Esophagus squamous epithelium (tissue), 4 donors: ENCODE results near the gene TFF2.

Experiments
- POLR2A ChIP-seq, 4 donors: fragments of 450-650 bp; IDR thresholded peaks; one replicate each; pipeline ENCODE4 v1.6.1; 2017; ENCODE audit warnings: antibody characterized with exemption in 4 of 4, mild to moderate bottlenecking in 4 of 4, moderate library complexity in 3 of 4
- TF ChIP-seq, protein P1 (sequence below), 6 experiments: fragments of 450-650 bp in 4 of 6; fragments of 200-600 bp in 2 of 6; sonication (generic) in 2 of 6; IDR thresholded peaks; one replicate each; pipeline ENCODE4 v1.5.1; 2016 to 2019; ENCODE audit warnings: antibody characterized with exemption in 6 of 6, mild to moderate bottlenecking in 4 of 6, moderate library complexity in 4 of 6

GRCh38 chr21:42384989-42385388 is 34.2 kb upstream of the TFF2 start:
- TF ChIP-seq, protein P1, sequence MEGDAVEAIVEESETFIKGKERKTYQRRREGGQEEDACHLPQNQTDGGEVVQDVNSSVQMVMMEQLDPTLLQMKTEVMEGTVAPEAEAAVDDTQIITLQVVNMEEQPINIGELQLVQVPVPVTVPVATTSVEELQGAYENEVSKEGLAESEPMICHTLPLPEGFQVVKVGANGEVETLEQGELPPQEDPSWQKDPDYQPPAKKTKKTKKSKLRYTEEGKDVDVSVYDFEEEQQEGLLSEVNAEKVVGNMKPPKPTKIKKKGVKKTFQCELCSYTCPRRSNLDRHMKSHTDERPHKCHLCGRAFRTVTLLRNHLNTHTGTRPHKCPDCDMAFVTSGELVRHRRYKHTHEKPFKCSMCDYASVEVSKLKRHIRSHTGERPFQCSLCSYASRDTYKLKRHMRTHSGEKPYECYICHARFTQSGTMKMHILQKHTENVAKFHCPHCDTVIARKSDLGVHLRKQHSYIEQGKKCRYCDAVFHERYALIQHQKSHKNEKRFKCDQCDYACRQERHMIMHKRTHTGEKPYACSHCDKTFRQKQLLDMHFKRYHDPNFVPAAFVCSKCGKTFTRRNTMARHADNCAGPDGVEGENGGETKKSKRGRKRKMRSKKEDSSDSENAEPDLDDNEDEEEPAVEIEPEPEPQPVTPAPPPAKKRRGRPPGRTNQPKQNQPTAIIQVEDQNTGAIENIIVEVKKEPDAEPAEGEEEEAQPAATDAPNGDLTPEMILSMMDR (IDR thresholded peaks at IDR 0.05): no peak
- TF ChIP-seq POLR2A (IDR thresholded peaks at IDR 0.05): no peak
